ENCODE measurements around the gene C20orf202. TPM values are rescaled to one million over a fixed set of nuclear protein-coding genes. Genes with fewer than 3 reads are reported as not detected.

The C20orf202 gene
- total and polyA plus RNA-seq, 2 experiments from 2014 or later, result not detected

DNA sequence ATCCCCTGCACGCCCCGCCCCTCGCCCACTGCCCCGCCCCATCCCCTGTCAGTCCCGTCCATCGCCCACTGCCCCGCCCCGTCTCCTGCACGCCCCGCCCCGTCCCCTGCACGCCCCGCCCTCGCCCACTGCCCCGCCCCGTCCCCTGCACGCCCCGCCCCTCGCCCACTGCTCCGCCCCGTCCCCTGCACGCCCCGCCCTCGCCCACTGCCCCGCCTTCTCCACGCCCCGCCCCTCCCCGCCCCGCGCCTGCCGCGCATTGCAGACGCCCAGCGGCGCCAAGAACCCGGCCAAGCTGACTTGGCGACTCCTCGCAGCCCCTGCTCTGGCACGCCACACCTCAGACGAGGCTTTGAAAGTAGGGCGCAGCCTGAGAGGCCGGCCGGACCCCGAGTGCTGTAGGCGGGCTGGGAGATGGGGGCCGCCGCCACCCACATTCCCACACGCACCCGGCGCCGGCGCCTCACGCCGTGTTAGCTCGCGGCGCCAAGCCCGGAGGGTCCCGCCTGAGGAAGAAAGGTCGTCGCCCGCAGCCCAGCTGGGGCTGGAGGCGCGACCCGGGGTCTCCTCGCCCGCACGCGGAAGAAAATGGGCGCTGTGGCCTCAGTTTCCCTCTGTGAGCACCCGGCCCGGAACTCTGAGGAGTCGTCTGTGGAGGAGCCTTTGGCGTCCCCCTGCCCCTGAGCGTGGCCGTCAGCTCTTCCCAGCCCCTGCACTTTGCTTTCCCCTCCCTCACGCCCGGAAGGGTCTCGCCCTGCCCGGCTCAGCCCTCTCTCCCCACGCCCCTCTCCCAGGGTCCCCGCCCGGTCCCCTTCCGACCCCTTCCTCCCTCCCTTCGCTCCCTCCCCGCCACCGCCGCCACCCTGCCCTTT lies 22.8 kb downstream of the C20orf202 start, which contains the start of gene RAD21L1:
Gene RAD21L1, plus strand, starts transcription at position 262 of the 872 bp plus-strand sequence. CDS start 2,410 bp downstream, outside the sequence.
- Histone ChIP-seq H3K4me3 (peak within 1 kb of the TSS; percentile 88), H3K9me2 (ENCODE audit: insufficient read depth) (no peaks in the 10 kb centered on the region), H3K27me3 (ENCODE audit: insufficient read depth) (peaks cover 43% of the 10 kb centered on the region), H3F3A (replicated peaks; ENCODE audit: low read depth) (no peaks in the 10 kb centered on the region), H3K4me2 (peak within 1 kb of the TSS; percentile 88), H3K79me2 (replicated peaks; ENCODE audit: insufficient read depth) (no peaks in the 10 kb centered on the region), H3K27ac (ENCODE audit: low read depth) (no peak within 1 kb of the TSS), H2AFZ (peak within 1 kb of the TSS; percentile 99), H4K20me1 (replicated peaks; ENCODE audit: insufficient read depth) (no peaks in the 10 kb centered on the region), H3K36me3 (ENCODE audit: insufficient read depth) (no peaks in the 10 kb centered on the region), H3K4me1 (ENCODE audit: insufficient read depth) (peaks cover 5% of the 10 kb centered on the region)
- ATAC-seq (peak; percentile 81), DNase-seq (ENCODE audit: low spot score) (peak; percentile 81)
- no peaks in the 10 kb centered on the region for H3K36me3 Mint-ChIP-seq (ENCODE audit: low read depth)
- H3K27ac Mint-ChIP-seq, result no peak within 1 kb of the TSS
- H3K27me3 Mint-ChIP-seq (ENCODE audit: insufficient read depth, low read depth, poor library complexity), result peaks cover 18% of the 10 kb centered on the region
- H3K4me3 Mint-ChIP-seq, result peak within 1 kb of the TSS; percentile 82
- TF ChIP-seq, protein P1, sequence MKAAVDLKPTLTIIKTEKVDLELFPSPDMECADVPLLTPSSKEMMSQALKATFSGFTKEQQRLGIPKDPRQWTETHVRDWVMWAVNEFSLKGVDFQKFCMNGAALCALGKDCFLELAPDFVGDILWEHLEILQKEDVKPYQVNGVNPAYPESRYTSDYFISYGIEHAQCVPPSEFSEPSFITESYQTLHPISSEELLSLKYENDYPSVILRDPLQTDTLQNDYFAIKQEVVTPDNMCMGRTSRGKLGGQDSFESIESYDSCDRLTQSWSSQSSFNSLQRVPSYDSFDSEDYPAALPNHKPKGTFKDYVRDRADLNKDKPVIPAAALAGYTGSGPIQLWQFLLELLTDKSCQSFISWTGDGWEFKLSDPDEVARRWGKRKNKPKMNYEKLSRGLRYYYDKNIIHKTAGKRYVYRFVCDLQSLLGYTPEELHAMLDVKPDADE (IDR thresholded peaks at IDR 0.05), result no peak
- TF ChIP-seq, protein P2, sequence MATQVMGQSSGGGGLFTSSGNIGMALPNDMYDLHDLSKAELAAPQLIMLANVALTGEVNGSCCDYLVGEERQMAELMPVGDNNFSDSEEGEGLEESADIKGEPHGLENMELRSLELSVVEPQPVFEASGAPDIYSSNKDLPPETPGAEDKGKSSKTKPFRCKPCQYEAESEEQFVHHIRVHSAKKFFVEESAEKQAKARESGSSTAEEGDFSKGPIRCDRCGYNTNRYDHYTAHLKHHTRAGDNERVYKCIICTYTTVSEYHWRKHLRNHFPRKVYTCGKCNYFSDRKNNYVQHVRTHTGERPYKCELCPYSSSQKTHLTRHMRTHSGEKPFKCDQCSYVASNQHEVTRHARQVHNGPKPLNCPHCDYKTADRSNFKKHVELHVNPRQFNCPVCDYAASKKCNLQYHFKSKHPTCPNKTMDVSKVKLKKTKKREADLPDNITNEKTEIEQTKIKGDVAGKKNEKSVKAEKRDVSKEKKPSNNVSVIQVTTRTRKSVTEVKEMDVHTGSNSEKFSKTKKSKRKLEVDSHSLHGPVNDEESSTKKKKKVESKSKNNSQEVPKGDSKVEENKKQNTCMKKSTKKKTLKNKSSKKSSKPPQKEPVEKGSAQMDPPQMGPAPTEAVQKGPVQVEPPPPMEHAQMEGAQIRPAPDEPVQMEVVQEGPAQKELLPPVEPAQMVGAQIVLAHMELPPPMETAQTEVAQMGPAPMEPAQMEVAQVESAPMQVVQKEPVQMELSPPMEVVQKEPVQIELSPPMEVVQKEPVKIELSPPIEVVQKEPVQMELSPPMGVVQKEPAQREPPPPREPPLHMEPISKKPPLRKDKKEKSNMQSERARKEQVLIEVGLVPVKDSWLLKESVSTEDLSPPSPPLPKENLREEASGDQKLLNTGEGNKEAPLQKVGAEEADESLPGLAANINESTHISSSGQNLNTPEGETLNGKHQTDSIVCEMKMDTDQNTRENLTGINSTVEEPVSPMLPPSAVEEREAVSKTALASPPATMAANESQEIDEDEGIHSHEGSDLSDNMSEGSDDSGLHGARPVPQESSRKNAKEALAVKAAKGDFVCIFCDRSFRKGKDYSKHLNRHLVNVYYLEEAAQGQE (IDR thresholded peaks at IDR 0.05; ENCODE audit: unreplicated experiment), result no peak
- peak; percentile 72 for TF ChIP-seq POLR2AphosphoS5 (IDR thresholded peaks at IDR 0.05; ENCODE audit: low read depth)
- peaks cover 6% of the 10 kb centered on the region; the same call in 1 of the 3 replicates for H3K9me3 Mint-ChIP-seq
- H3K4me1 Mint-ChIP-seq, result peaks cover 3% of the 10 kb centered on the region; the same call in 1 of the 3 replicates

DNA sequence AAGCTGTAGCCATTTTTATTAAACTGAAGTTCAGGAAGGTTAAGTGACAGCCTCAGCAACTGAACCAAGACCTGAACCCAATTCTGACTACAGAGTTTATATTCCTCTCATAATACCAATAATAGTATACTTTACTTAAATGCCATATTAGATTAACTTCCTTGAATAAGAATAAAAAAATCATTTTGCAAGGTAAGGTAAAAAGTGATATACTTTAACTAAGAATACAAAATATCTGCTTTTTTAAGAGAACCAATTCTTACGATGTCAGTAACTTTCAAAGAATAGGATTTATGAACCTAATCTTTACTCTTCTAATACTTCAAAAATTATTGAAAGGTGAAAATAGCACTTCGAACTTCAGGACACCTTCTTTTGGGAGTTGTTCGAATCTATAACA lies 26.3 kb downstream of the C20orf202 start:
- H3K4me3 Mint-ChIP-seq, result no peak overlapping the region

More for the DNA sequence above, 26.3 kb downstream of the C20orf202 start:
- H3K27me3 Mint-ChIP-seq (ENCODE audit: insufficient read depth, low read depth, poor library complexity), result peaks cover 16% of the 10 kb centered on the region
- no peak for ATAC-seq
- no peak for TF ChIP-seq ZNF114 (CRISPR knock-in tag; IDR thresholded peaks at IDR 0.05)
- TF ChIP-seq POLR2AphosphoS5 (IDR thresholded peaks at IDR 0.05; ENCODE audit: low read depth), result no peak
- Histone ChIP-seq H3K79me2 (replicated peaks; ENCODE audit: insufficient read depth) (no peaks in the 10 kb centered on the region), H3K4me1 (ENCODE audit: insufficient read depth) (peaks cover 5% of the 10 kb centered on the region), H2AFZ (no peak overlapping the region), H3K27me3 (ENCODE audit: insufficient read depth) (peaks cover 40% of the 10 kb centered on the region), H4K20me1 (replicated peaks; ENCODE audit: insufficient read depth) (no peaks in the 10 kb centered on the region), H3K27ac (ENCODE audit: low read depth) (no peak overlapping the region), H3K4me3 (no peak overlapping the region), H3K9me2 (ENCODE audit: insufficient read depth) (no peaks in the 10 kb centered on the region), H3F3A (replicated peaks; ENCODE audit: low read depth) (no peaks in the 10 kb centered on the region), H3K36me3 (ENCODE audit: insufficient read depth) (no peaks in the 10 kb centered on the region), H3K4me2 (no peak overlapping the region)
- no peaks in the 10 kb centered on the region for H3K9me3 Mint-ChIP-seq
- no peak for DNase-seq (ENCODE audit: low spot score)
- H3K27ac Mint-ChIP-seq, result no peak overlapping the region
- peaks cover 3% of the 10 kb centered on the region; the same call in 1 of the 3 replicates for H3K4me1 Mint-ChIP-seq
- H3K36me3 Mint-ChIP-seq (ENCODE audit: low read depth), result no peaks in the 10 kb centered on the region
